HEK293 (cell line): ENCODE measurements around the gene OPN4.

Experiments used
- CTCF ChIA-PET: fragments of 350-600 bp; formaldehyde crosslinking; extraction: SDS; loops from one replicate; lab custom pipeline; 2021; ENCODE audit warnings: antibody characterized with exemption; lab: Yijun Ruan, JAX
- POLR2A ChIA-PET: fragments of 300-600 bp; formaldehyde crosslinking; extraction: SDS; loops from one replicate; lab custom pipeline; 2020; ENCODE audit warnings: antibody characterized with exemption, inconsistent platforms; lab: Yijun Ruan, JAX
- H3K27ac ChIP-seq: fragments of 200-500 bp; sonication (Bioruptor generic); 2 replicates; pipeline ENCODE4 v1.5.1; 2014; ENCODE audit warnings: low read depth, low read length, control low read depth, inconsistent platforms; ENCODE audit errors: extremely low read depth
- H3K36me3 ChIP-seq, 2 experiments: fragments of 200-500 bp in 1 of 2; sonication (Bioruptor generic) in 1 of 2; 1 replicate in 1 of 2; 2 replicates in 1 of 2; pipeline ENCODE4 v1.5.1; 2014 to 2017; ENCODE audit warnings: inconsistent platforms in 2 of 2, low read length in 2 of 2; ENCODE audit not compliant: control insufficient read depth in 2 of 2, insufficient read depth in 1 of 2
- H3K4me1 ChIP-seq: fragments of 200-500 bp; sonication (Bioruptor generic); 2 replicates; pipeline ENCODE4 v1.5.1; 2014; ENCODE audit warnings: mild to moderate bottlenecking, low read length, inconsistent platforms; ENCODE audit not compliant: control insufficient read depth, insufficient read depth
- H3K4me3 ChIP-seq: 2 replicates; pipeline ENCODE4 v1.5.1; 2011; ENCODE audit warnings: low read depth, mild to moderate bottlenecking, control low read depth, low read length, moderate library complexity
- H3K9me3 ChIP-seq: fragments of 200-500 bp; sonication (Bioruptor generic); 2 replicates; pipeline ENCODE4 v1.5.1; 2014; ENCODE audit warnings: low read depth, low read length, inconsistent platforms; ENCODE audit not compliant: control insufficient read depth, insufficient read depth
- CTCF ChIP-seq: fragments of 450-650 bp; formaldehyde crosslinking; IDR thresholded peaks from 2 replicates; pipeline ENCODE4 v1.5.1; 2016; ENCODE audit warnings: missing biosample characterization, missing genetic modification characterization
- EGR2 ChIP-seq: fragments of 450-650 bp; formaldehyde crosslinking; IDR thresholded peaks from 2 replicates; pipeline ENCODE4 v1.5.1; 2016; ENCODE audit warnings: low read depth, missing biosample characterization, missing genetic modification characterization
- HOXD13 ChIP-seq: sonication (generic); formaldehyde crosslinking; IDR thresholded peaks from 2 replicates; pipeline ENCODE4 v1.8.0; 2022; ENCODE audit warnings: missing genetic modification reagents, borderline replicate concordance
- PRDM10 ChIP-seq: fragments of 450-650 bp; formaldehyde crosslinking; IDR thresholded peaks from 2 replicates; pipeline ENCODE4 v1.5.1; 2016; ENCODE audit warnings: missing biosample characterization, missing genetic modification characterization
- ZNF157 ChIP-seq: fragments of 450-650 bp; formaldehyde crosslinking; IDR thresholded peaks from 2 replicates; pipeline ENCODE4 v1.5.1; 2016; ENCODE audit warnings: missing biosample characterization, missing genetic modification characterization
- ZNF26 ChIP-seq: fragments of 450-650 bp; formaldehyde crosslinking; IDR thresholded peaks from 2 replicates; pipeline ENCODE4 v1.5.1; 2016; ENCODE audit warnings: missing biosample characterization, missing genetic modification characterization
- ZNF391 ChIP-seq: fragments of 450-650 bp; formaldehyde crosslinking; IDR thresholded peaks from 2 replicates; pipeline ENCODE4 v1.5.1; 2016; ENCODE audit warnings: low read depth, missing biosample characterization, missing genetic modification characterization, borderline replicate concordance
- ZNF394 ChIP-seq: fragments of 450-650 bp; formaldehyde crosslinking; IDR thresholded peaks from 2 replicates; pipeline ENCODE4 v1.5.1; 2016; ENCODE audit warnings: missing biosample characterization, missing genetic modification characterization, mild to moderate bottlenecking, moderate library complexity, borderline replicate concordance
- ZNF404 ChIP-seq: fragments of 450-650 bp; formaldehyde crosslinking; IDR thresholded peaks from 2 replicates; pipeline ENCODE4 v1.5.1; 2017; ENCODE audit warnings: missing biosample characterization, missing genetic modification characterization
- ZNF449 ChIP-seq: fragments of 450-650 bp; formaldehyde crosslinking; IDR thresholded peaks from 2 replicates; pipeline ENCODE4 v1.5.1; 2017; ENCODE audit warnings: missing biosample characterization, mild to moderate bottlenecking, missing genetic modification characterization, moderate library complexity
- ZNF48 ChIP-seq: fragments of 450-650 bp; formaldehyde crosslinking; IDR thresholded peaks from 2 replicates; pipeline ENCODE4 v1.5.1; 2016; ENCODE audit warnings: missing biosample characterization, missing genetic modification characterization
- ZNF521 ChIP-seq: fragments of 450-650 bp; formaldehyde crosslinking; IDR thresholded peaks from 2 replicates; pipeline ENCODE4 v1.5.1; 2017; ENCODE audit warnings: missing biosample characterization, mild to moderate bottlenecking, missing genetic modification characterization
- ZNF530 ChIP-seq: fragments of 450-650 bp; formaldehyde crosslinking; IDR thresholded peaks from 2 replicates; pipeline ENCODE4 v1.5.1; 2016; ENCODE audit warnings: low read depth, missing biosample characterization, missing genetic modification characterization
- ZNF555 ChIP-seq: fragments of 450-650 bp; formaldehyde crosslinking; conservative IDR thresholded peaks from 2 replicates; pipeline ENCODE4 v1.5.1; 2017; ENCODE audit warnings: missing biosample characterization, mild to moderate bottlenecking, missing genetic modification characterization, inconsistent platforms
- ZNF629 ChIP-seq: fragments of 450-650 bp; formaldehyde crosslinking; IDR thresholded peaks from 2 replicates; pipeline ENCODE4 v1.5.1; 2017; ENCODE audit warnings: missing biosample characterization, missing genetic modification characterization
- ZNF707 ChIP-seq: fragments of 450-650 bp; formaldehyde crosslinking; IDR thresholded peaks from 2 replicates; pipeline ENCODE4 v1.5.1; 2016; ENCODE audit warnings: missing biosample characterization, missing genetic modification characterization
- ZNF792 ChIP-seq: fragments of 450-650 bp; formaldehyde crosslinking; IDR thresholded peaks from 2 replicates; pipeline ENCODE4 v1.5.1; 2016; ENCODE audit warnings: missing biosample characterization, missing genetic modification characterization
- TF ChIP-seq, protein P1 (sequence below): fragments of 450-650 bp; formaldehyde crosslinking; IDR thresholded peaks from 2 replicates; pipeline ENCODE4 v1.5.1; 2017; ENCODE audit warnings: missing biosample characterization, missing genetic modification characterization
- TF ChIP-seq, protein P2 (sequence below): fragments of 450-650 bp; formaldehyde crosslinking; IDR thresholded peaks from 2 replicates; pipeline ENCODE4 v1.5.1; 2016; ENCODE audit warnings: missing biosample characterization, missing genetic modification characterization
- TF ChIP-seq, protein P3 (sequence below): fragments of 450-650 bp; formaldehyde crosslinking; IDR thresholded peaks from 2 replicates; pipeline ENCODE4 v1.5.1; 2016; ENCODE audit warnings: missing biosample characterization, missing genetic modification characterization
- TF ChIP-seq, protein P4 (sequence below): fragments of 450-650 bp; formaldehyde crosslinking; IDR thresholded peaks from 2 replicates; pipeline ENCODE4 v1.5.1; 2016; ENCODE audit warnings: missing biosample characterization, missing genetic modification characterization, low read depth

OPN4 gene

GRCh38 chr10:86677374-86677773, 23.0 kb downstream of the OPN4 start (continued):
- TF ChIP-seq, protein P1, sequence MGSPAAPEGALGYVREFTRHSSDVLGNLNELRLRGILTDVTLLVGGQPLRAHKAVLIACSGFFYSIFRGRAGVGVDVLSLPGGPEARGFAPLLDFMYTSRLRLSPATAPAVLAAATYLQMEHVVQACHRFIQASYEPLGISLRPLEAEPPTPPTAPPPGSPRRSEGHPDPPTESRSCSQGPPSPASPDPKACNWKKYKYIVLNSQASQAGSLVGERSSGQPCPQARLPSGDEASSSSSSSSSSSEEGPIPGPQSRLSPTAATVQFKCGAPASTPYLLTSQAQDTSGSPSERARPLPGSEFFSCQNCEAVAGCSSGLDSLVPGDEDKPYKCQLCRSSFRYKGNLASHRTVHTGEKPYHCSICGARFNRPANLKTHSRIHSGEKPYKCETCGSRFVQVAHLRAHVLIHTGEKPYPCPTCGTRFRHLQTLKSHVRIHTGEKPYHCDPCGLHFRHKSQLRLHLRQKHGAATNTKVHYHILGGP: no peak
- no peak for TF ChIP-seq ZNF48

DNA sequence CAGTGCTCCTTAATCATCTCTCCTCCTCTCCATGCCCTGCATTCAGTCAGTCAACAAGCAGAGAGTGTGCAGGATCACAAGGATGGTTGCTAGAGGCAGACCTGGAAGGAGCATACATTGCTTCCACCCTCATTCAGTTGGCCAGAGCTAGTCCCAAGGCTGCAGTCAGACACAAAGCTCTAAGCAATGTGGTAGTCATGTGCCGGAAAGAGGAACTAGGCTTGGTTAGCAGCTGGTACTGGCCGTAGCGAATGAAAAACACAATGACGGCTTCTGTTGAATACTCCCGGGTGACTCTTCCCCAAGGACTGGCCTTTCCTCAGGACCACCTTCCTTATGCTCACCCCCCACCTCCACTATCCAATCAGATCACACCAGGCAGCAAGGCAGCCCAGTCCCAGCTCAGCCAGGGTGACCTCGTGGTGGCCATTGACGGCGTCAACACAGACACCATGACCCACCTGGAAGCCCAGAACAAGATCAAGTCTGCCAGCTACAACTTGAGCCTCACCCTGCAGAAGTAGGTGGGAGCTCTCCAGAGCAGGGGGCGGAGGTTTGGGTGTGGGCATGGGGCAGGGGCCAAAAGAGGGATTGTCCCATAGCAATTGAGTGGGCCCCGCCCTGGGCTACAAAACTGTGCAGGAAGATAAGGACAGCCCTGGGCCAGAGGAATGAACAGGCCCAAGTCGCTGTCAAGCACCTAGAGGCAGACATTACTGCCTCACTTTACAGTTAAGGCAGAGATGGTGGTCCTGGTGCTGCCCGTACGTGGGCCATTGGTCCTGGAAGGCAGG, 24.8 kb downstream of the OPN4 start:
- no peaks in the 10 kb centered on the region for H3K36me3 ChIP-seq
- CTCF ChIA-PET: interaction anchor here (1.5 kb wide), 1 partner anchor 37 kb away, joined by 3 read pairs; no protein-coding TSS in a partner anchor
- POLR2A ChIA-PET: no interaction called here
- no peaks in the 10 kb centered on the region for H3K9me3 ChIP-seq
- H3K4me1 ChIP-seq: no peaks in the 10 kb centered on the region
- H3K27ac ChIP-seq: no peak overlapping the region
- H3K4me3 ChIP-seq: no peak overlapping the region
- no peak for TF ChIP-seq ZNF555
- TF ChIP-seq, protein P2, sequence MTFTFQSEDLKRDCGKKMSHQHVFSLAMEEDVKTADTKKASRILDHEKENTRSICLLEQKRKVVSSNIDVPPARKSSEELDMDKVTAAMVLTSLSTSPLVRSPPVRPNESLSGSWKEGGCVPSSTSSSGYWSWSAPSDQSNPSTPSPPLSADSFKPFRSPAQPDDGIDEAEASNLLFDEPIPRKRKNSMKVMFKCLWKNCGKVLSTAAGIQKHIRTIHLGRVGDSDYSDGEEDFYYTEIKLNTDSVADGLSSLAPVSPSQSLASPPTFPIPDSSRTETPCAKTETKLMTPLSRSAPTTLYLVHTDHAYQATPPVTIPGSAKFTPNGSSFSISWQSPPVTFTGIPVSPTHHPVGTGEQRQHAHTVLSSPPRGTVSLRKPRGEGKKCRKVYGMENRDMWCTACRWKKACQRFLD: no peak
- TF ChIP-seq ZNF449 (tag by site-specific recombination): no peak
- no peak for TF ChIP-seq ZNF404
- TF ChIP-seq EGR2: 0 out of 2 replicates have a peak, but pooled peaks have one; percentile 47
- no peak for TF ChIP-seq ZNF792 (tag by site-specific recombination)
- no peak for TF ChIP-seq ZNF521 (tag by site-specific recombination)
- no peak for TF ChIP-seq PRDM10 (tag by site-specific recombination)
- no peak for TF ChIP-seq ZNF157 (tag by site-specific recombination)
- TF ChIP-seq ZNF391 (tag by site-specific recombination): no peak
- TF ChIP-seq, protein P3, sequence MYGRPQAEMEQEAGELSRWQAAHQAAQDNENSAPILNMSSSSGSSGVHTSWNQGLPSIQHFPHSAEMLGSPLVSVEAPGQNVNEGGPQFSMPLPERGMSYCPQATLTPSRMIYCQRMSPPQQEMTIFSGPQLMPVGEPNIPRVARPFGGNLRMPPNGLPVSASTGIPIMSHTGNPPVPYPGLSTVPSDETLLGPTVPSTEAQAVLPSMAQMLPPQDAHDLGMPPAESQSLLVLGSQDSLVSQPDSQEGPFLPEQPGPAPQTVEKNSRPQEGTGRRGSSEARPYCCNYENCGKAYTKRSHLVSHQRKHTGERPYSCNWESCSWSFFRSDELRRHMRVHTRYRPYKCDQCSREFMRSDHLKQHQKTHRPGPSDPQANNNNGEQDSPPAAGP: 0 out of 2 replicates have a peak, but pooled peaks have one; percentile 26
- no peak for TF ChIP-seq ZNF629
- TF ChIP-seq ZNF707 (tag by site-specific recombination): no peak
- TF ChIP-seq, protein P4, sequence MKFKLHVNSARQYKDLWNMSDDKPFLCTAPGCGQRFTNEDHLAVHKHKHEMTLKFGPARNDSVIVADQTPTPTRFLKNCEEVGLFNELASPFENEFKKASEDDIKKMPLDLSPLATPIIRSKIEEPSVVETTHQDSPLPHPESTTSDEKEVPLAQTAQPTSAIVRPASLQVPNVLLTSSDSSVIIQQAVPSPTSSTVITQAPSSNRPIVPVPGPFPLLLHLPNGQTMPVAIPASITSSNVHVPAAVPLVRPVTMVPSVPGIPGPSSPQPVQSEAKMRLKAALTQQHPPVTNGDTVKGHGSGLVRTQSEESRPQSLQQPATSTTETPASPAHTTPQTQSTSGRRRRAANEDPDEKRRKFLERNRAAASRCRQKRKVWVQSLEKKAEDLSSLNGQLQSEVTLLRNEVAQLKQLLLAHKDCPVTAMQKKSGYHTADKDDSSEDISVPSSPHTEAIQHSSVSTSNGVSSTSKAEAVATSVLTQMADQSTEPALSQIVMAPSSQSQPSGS: no peak
- TF ChIP-seq ZNF26 (tag by site-specific recombination): no peak
- TF ChIP-seq ZNF530 (tag by site-specific recombination): no peak
- TF ChIP-seq HOXD13: no peak
- no peak for TF ChIP-seq CTCF (tag by site-specific recombination)
- no peak for TF ChIP-seq ZNF394
